Esophagus muscularis mucosa (tissue), 3 donors: ENCODE measurements around the gene PLD3.

Experiments used
- POLR2A ChIP-seq: fragments of 450-650 bp; IDR thresholded peaks from one replicate; pipeline ENCODE4 v1.6.1; 2017; ENCODE audit warnings: antibody characterized with exemption, moderate library complexity, mild to moderate bottlenecking, low read depth
- TF ChIP-seq, protein P1 (sequence below), 3 experiments: fragments of 200-600 bp in 2 of 3; fragments of 450-650 bp in 1 of 3; sonication (generic) in 2 of 3; IDR thresholded peaks; one replicate each; pipeline ENCODE4 v1.5.1; 2017 to 2019; ENCODE audit warnings: antibody characterized with exemption in 3 of 3, mild to moderate bottlenecking in 2 of 3, moderate library complexity in 1 of 3

DNA sequence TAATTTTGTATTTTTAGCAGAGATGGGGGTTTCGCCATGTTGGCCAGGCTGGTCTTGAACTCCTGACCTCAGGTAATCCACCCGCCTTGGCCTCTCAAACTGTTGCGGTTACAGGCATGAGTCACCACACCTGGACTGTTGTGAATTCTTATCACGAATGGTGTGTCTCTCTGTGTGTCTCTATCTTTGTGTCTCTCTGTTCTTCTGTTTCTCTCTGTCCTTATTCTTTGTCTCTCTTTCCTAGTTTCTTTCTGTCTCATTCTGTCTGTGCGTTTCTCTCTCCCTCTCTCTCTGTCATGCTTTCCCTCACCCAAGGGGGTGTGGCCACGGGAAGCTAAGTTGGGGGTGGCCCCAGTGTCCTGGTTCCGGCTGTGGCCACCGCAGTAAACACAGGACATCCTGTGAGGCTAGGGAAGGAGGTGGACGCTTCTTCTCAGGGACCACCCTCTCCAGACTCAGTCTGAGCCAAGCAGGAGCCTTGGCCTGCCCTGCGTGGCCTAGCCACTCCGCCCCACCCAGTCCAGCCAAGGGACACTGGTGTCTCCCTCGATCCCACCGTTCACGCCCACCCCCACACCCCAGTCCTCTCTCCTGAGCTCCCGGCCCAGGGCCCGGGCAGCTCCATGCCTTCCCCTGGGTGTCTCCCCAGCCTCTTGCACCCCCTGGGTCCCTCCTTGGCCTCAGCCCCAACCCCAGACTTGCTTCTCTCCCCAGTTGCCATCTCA lies 68.6 kb downstream of the PLD3 start:
- TF ChIP-seq, protein P1, sequence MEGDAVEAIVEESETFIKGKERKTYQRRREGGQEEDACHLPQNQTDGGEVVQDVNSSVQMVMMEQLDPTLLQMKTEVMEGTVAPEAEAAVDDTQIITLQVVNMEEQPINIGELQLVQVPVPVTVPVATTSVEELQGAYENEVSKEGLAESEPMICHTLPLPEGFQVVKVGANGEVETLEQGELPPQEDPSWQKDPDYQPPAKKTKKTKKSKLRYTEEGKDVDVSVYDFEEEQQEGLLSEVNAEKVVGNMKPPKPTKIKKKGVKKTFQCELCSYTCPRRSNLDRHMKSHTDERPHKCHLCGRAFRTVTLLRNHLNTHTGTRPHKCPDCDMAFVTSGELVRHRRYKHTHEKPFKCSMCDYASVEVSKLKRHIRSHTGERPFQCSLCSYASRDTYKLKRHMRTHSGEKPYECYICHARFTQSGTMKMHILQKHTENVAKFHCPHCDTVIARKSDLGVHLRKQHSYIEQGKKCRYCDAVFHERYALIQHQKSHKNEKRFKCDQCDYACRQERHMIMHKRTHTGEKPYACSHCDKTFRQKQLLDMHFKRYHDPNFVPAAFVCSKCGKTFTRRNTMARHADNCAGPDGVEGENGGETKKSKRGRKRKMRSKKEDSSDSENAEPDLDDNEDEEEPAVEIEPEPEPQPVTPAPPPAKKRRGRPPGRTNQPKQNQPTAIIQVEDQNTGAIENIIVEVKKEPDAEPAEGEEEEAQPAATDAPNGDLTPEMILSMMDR (IDR thresholded peaks at IDR 0.05) = no peak
- no peak for TF ChIP-seq POLR2A
